Nephron (organoid): ENCODE results near the gene RPTOR.

Experiments used
- H3K27ac Mint-ChIP-seq, 3 experiments: 2 replicates each; pipeline ENCODE4 v1.8.0; 2020; ENCODE audit warnings: mixed read lengths in 3 of 3, mild to moderate bottlenecking in 2 of 3, moderate library complexity in 1 of 3
- H3K27me3 Mint-ChIP-seq: 2 replicates; pipeline ENCODE4 v1.8.0; 2021; ENCODE audit warnings: low read depth, mild to moderate bottlenecking, moderate library complexity, mixed read lengths
- H3K36me3 Mint-ChIP-seq: 2 replicates; pipeline ENCODE4 v1.8.0; 2020; ENCODE audit warnings: low read depth, mixed read lengths
- H3K4me1 Mint-ChIP-seq: 2 replicates; pipeline ENCODE4 v1.8.0; 2020; ENCODE audit warnings: mixed read lengths
- H3K4me3 Mint-ChIP-seq, 3 experiments: 2 replicates each; pipeline ENCODE4 v1.8.0; 2020; ENCODE audit warnings: mild to moderate bottlenecking in 3 of 3, mixed read lengths in 3 of 3, moderate library complexity in 2 of 3
- H3K9me3 Mint-ChIP-seq: 2 replicates; pipeline ENCODE4 v1.8.0; 2020; ENCODE audit warnings: mixed read lengths
- TF ChIP-seq, protein P1 (sequence below), 3 experiments: fragments of 200-600 bp; sonication (generic); IDR thresholded peaks; one replicate each; pipeline ENCODE4 v1.5.0; 2021; ENCODE audit warnings: antibody characterized with exemption in 3 of 3; ENCODE audit not compliant: unreplicated experiment in 3 of 3

Gene RPTOR

DNA sequence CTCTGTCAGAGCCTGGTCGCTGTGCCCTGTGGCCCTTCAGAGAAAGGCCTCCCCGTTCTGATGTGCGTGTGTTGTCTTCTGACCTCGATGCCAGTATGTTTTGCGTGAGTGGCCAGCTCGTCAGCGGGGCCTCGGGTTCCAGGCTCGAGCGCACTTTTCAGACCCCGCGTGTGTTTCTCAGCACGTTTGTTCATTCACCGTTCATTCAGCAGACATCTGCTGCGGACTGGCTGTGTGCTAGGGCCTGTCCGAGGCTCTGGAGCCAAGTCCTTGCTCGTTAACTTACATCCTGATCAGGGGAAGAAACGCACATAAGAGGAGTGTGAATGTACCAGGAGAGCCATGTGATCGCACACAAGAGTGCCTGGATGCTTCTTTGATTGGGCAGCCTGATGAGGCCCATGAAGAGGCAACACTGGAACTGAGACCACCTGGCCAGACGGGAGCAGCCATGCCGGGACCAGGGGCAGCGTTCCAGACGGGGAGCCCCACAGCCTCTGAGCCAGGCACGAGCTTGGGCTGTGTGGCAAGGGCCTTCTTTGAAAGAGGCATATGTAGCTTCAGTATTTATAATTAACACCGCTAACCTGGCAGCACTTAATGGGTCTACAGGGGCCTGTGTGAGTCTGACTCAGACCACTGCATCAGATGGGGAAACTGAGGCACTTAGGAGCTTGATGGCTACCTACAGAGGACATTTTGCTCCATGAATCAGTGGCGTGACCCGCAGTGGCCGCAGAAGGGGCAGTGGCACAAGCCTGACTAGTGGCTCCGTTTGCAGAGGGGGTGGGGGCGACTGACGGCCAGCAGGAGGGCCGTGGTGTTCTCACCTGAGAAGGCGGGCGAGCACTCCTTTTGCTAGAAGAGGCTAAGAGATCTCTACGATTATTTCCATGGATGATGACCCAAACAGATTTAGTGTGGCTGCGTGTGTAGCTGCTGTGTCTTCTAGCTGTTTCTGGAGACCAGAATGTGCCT, 259.1 kb downstream of the RPTOR start:
- H3K27me3 Mint-ChIP-seq = no peaks in the 10 kb centered on the region
- no peak overlapping the region for H3K4me3 Mint-ChIP-seq
- peaks cover 37% of the 10 kb centered on the region for H3K36me3 Mint-ChIP-seq
- no peak overlapping the region for H3K27ac Mint-ChIP-seq
- H3K4me1 Mint-ChIP-seq = peaks cover 15% of the 10 kb centered on the region
- TF ChIP-seq, protein P1, sequence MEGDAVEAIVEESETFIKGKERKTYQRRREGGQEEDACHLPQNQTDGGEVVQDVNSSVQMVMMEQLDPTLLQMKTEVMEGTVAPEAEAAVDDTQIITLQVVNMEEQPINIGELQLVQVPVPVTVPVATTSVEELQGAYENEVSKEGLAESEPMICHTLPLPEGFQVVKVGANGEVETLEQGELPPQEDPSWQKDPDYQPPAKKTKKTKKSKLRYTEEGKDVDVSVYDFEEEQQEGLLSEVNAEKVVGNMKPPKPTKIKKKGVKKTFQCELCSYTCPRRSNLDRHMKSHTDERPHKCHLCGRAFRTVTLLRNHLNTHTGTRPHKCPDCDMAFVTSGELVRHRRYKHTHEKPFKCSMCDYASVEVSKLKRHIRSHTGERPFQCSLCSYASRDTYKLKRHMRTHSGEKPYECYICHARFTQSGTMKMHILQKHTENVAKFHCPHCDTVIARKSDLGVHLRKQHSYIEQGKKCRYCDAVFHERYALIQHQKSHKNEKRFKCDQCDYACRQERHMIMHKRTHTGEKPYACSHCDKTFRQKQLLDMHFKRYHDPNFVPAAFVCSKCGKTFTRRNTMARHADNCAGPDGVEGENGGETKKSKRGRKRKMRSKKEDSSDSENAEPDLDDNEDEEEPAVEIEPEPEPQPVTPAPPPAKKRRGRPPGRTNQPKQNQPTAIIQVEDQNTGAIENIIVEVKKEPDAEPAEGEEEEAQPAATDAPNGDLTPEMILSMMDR (IDR thresholded peaks at IDR 0.05; ENCODE audit: unreplicated experiment in 3 of 3) = no peak
- peaks cover 26% of the 10 kb centered on the region for H3K9me3 Mint-ChIP-seq

DNA sequence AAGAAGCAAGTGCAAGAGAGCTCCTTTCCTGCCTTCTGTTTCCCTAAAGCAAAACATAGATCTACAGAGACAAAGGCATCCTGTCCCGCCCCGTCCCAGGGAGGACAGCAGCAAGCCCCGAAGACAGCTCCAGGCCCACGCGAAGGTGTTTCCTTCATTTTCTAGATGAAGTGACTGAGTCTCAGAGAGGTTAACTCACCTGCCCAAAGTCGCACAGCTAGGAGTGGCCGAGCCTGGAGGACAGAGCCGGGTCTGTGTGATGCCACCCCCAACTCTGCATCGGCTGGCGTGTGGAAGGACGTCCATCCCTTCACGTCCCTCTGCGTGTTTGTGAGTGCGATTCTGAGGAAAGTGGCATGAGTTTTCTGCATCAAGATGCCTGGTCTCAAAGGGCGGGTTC, 259.8 kb downstream of the RPTOR start:
- peaks cover 27% of the 10 kb centered on the region for H3K9me3 Mint-ChIP-seq
- H3K4me1 Mint-ChIP-seq = peaks cover 11% of the 10 kb centered on the region
- H3K27me3 Mint-ChIP-seq = no peaks in the 10 kb centered on the region
- H3K4me3 Mint-ChIP-seq = no peak overlapping the region
- H3K27ac Mint-ChIP-seq = no peak overlapping the region
- TF ChIP-seq, protein P1 (IDR thresholded peaks at IDR 0.05; ENCODE audit: unreplicated experiment in 3 of 3) = no peak
- peaks cover 38% of the 10 kb centered on the region for H3K36me3 Mint-ChIP-seq

DNA sequence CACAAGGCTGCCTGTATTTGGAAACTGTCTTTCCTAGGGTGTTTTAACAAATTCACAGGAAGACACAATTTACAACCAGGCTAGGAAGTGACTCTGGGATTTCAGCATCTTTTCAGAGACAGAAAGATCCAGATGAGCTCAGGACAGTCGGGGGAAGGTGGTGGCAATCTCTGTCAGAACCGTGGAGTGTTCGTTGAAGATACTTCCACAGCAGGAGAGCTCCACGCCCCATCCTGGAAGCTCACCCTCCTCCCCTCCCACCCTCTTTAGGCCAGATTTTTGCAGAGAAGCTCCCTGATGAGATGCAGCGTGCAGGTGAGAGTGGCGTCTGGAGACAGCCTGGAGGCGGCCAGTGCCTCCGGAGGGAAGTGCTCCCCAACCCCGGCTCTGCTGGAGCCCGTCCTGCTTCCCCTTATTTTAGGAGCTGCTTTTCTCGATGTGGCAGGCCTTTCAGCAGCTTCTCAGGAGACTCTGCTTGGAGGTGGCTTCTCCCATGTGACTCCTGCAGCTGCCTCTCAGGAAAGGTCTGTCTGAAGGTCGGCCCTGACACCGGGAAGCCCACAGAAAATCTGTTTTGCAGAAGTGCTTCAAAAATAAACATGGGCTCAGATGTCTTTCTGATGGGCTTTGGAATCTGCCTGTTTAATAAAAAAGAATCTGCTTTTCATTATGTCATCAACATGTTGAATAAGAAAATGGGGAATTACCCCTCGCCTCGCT, 260.6 kb downstream of the RPTOR start:
- Mint-ChIP-seq H3K36me3 (peaks cover 38% of the 10 kb centered on the region), H3K27ac (no peak overlapping the region), H3K4me1 (peaks cover 8% of the 10 kb centered on the region), H3K27me3 (no peaks in the 10 kb centered on the region), H3K9me3 (peaks cover 27% of the 10 kb centered on the region), H3K4me3 (no peak overlapping the region)
- TF ChIP-seq, protein P1 (IDR thresholded peaks at IDR 0.05; ENCODE audit: unreplicated experiment in 3 of 3) = no peak

DNA sequence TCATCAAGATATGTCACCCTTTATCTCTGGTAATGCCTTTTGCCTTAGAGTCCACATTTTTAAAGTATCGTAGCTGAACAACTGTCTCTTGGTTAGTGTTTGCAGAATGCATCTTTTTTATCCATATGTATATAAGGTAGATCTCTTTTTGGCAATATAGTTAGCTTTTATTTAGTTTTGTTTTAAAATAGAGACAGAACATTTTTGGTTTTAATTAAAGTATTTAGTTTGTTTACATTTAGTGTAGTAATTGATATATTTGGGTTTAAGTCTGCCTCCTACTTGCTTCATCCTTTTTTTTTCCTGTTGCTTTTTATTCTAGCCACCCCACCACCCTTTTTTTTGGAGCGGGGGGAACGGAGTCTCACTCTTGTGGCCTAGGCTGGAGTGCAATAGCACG, 262.4 kb downstream of the RPTOR start:
- no peaks in the 10 kb centered on the region for H3K4me1 Mint-ChIP-seq
- H3K36me3 Mint-ChIP-seq = peaks cover 41% of the 10 kb centered on the region
- H3K9me3 Mint-ChIP-seq = peaks cover 27% of the 10 kb centered on the region
- H3K27me3 Mint-ChIP-seq = no peaks in the 10 kb centered on the region
- TF ChIP-seq, protein P1 (IDR thresholded peaks at IDR 0.05; ENCODE audit: unreplicated experiment in 3 of 3) = no peak
- H3K27ac Mint-ChIP-seq = no peak overlapping the region
- H3K4me3 Mint-ChIP-seq = no peak overlapping the region

DNA sequence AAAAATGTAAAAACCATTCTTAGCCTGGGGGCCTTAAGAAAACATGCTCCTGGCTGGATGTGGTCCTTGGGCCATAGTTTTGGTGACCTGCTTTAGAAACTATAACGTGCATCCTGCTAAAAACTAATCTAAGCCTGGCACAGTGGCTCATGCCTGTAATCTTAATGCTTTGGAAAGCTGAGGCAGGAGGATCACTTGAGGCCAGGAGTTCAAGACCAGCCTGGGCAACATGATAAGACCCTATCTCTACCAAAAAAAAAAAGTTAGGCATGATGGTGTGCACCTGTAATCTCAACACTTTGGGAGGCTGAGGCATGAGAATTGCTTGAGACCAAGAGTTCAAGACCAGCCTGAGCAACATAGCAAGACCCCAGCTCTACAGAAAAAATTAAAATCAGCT, 263.2 kb downstream of the RPTOR start:
- H3K27ac Mint-ChIP-seq = no peak overlapping the region
- H3K36me3 Mint-ChIP-seq = peaks cover 41% of the 10 kb centered on the region
- H3K4me3 Mint-ChIP-seq = no peak overlapping the region
- H3K27me3 Mint-ChIP-seq = no peaks in the 10 kb centered on the region
- H3K9me3 Mint-ChIP-seq = peaks cover 27% of the 10 kb centered on the region
- TF ChIP-seq, protein P1 (IDR thresholded peaks at IDR 0.05; ENCODE audit: unreplicated experiment in 3 of 3) = no peak
- no peaks in the 10 kb centered on the region for H3K4me1 Mint-ChIP-seq
